Transverse colon (tissue), 4 donors: ENCODE measurements around the gene SKIL. TPM values are rescaled to one million over a fixed set of nuclear protein-coding genes. Genes with fewer than 3 reads are reported as not detected.
A peak's percentile ranks its signal among the peaks of the same experiment; 100 is the strongest.

Source experiments
- DNase-seq: peaks from one replicate; pipeline ENCODE4 v3.0.0-alpha.2; 2019
- H3K27ac ChIP-seq, 4 donors: fragments of 200-600 bp; sonication (generic); 2 replicates each; pipeline ENCODE4 v1.5.1; 2016 to 2018; ENCODE audit warnings: inconsistent platforms in 4 of 4
- H3K27me3 ChIP-seq: fragments of 200-600 bp; sonication (generic); 2 replicates; pipeline ENCODE4 v1.5.1; 2017; ENCODE audit warnings: inconsistent platforms
- H3K36me3 ChIP-seq, 4 donors: fragments of 200-600 bp; sonication (generic); 2 replicates each; pipeline ENCODE4 v1.5.1; 2017 to 2019; ENCODE audit warnings: inconsistent platforms in 4 of 4
- H3K4me1 ChIP-seq, 4 donors: fragments of 200-600 bp; sonication (generic); 2 replicates each; pipeline ENCODE4 v1.5.1; 2017 to 2020; ENCODE audit warnings: inconsistent platforms in 4 of 4
- H3K4me3 ChIP-seq, 4 donors: fragments of 200-600 bp; sonication (generic); 1 replicate in 1 of 4; 2 replicates in 3 of 4; pipeline versions ENCODE4 v1.5.1 to v1.6.1; 2017 to 2019; ENCODE audit warnings: inconsistent platforms in 4 of 4
- H3K9me3 ChIP-seq, 2 donors: fragments of 200-600 bp; sonication (generic); 2 replicates each; pipeline ENCODE4 v1.5.1; 2017 to 2019; ENCODE audit warnings: inconsistent platforms in 2 of 2
- EP300 ChIP-seq: sonication (generic); formaldehyde crosslinking; IDR thresholded peaks from one replicate; pipeline ENCODE4 v1.6.1; 2017; ENCODE audit warnings: antibody characterized with exemption, low read depth
- POLR2A ChIP-seq: fragments of 450-650 bp; IDR thresholded peaks from one replicate; pipeline ENCODE4 v1.6.1; 2016; ENCODE audit warnings: antibody characterized with exemption, mild to moderate bottlenecking, moderate library complexity
- POLR2AphosphoS5 ChIP-seq, 3 donors: sonication (generic); formaldehyde crosslinking; IDR thresholded peaks; one replicate each; pipeline ENCODE4 v1.6.1; 2016; ENCODE audit warnings: antibody characterized with exemption in 3 of 3
- WGBS, 2 donors: methylation state at CpG; one replicate each; pipeline ENCODE4 v1.1.5; 2018; ENCODE audit warnings: low coverage in 1 of 2; 5-methylcytosine and 5-hydroxymethylcytosine counted together
- in situ Hi-C, 4 donors: fragments of 200-750 bp; cut with MboI; loops; one replicate each; pipeline versions ENCODE4 v1.15.0 to v1.15.1; 2017; ENCODE audit warnings: low sequenced_read_pairs in 3 of 4, low pct_ligation_motif_present in 1 of 4, low pct_unique_long_range_greater_than_20kb in 1 of 4
- intact Hi-C: fragments of 100-400 bp; cut with DNase I; formaldehyde crosslinking; loops from one replicate; pipeline ENCODE4 v1.15.1; 2023; ENCODE audit warnings: low total_unique reads
- total RNA-seq, 4 donors: library from RNA; depleted of rRNA; stranded (reverse); fragments of >200 nt; gene quantifications; one replicate each; pipeline ENCODE4 v1.1.0, GENCODE V29; 2016
- TF ChIP-seq, protein P1 (sequence below), 5 experiments: fragments of 200-600 bp in 3 of 5; fragments of 450-650 bp in 2 of 5; sonication (generic) in 3 of 5; IDR thresholded peaks; 1 replicate in 2 of 5; 2 replicates in 3 of 5; pipeline ENCODE4 v1.5.1; 2016 to 2017; ENCODE audit warnings: antibody characterized with exemption in 5 of 5, inconsistent platforms in 3 of 5, mild to moderate bottlenecking in 2 of 5, moderate library complexity in 1 of 5

Gene SKIL
- total RNA-seq = 10 to 100 TPM; 27.0 to 78.4 (median 43.1) TPM

GRCh38 chr3:170357176-170358041, at the start of gene SKIL:
SKIL (plus strand) TSS chr3:170357715; CDS start chr3:170360332, 2,617 bp downstream.
- Histone ChIP-seq H3K9me3 (no peaks in the 10 kb centered on the region), H3K27ac (peak within 1 kb of the TSS; percentile 99 to 100 (median 99)), H3K4me3 (peak within 1 kb of the TSS; percentile 88 to 97 (median 88)), H3K4me1 (peaks cover 0 to 45% (median 13%) of the 10 kb centered on the region in 4 donors), H3K27me3 (no peaks in the 10 kb centered on the region), H3K36me3 (no peaks in the 10 kb centered on the region)
- TF ChIP-seq EP300 = no peak
- TF ChIP-seq, protein P1, sequence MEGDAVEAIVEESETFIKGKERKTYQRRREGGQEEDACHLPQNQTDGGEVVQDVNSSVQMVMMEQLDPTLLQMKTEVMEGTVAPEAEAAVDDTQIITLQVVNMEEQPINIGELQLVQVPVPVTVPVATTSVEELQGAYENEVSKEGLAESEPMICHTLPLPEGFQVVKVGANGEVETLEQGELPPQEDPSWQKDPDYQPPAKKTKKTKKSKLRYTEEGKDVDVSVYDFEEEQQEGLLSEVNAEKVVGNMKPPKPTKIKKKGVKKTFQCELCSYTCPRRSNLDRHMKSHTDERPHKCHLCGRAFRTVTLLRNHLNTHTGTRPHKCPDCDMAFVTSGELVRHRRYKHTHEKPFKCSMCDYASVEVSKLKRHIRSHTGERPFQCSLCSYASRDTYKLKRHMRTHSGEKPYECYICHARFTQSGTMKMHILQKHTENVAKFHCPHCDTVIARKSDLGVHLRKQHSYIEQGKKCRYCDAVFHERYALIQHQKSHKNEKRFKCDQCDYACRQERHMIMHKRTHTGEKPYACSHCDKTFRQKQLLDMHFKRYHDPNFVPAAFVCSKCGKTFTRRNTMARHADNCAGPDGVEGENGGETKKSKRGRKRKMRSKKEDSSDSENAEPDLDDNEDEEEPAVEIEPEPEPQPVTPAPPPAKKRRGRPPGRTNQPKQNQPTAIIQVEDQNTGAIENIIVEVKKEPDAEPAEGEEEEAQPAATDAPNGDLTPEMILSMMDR (IDR thresholded peaks at IDR 0.05) = peak in 1 of 5 experiments; percentile 11
- peak; percentile 86 to 96 (median 95) for TF ChIP-seq POLR2AphosphoS5 (IDR thresholded peaks at IDR 0.05)
- TF ChIP-seq POLR2A = peak; percentile 72
- peak; percentile 98 for DNase-seq
- in situ Hi-C loops = no loop called here
- intact Hi-C loops = no loop called here
- 1% methylated on average over 25 of the region's 124 CpGs; no CpG with 5 or more reads in 1 of the 2 donors for WGBS, 2 donors

DNA sequence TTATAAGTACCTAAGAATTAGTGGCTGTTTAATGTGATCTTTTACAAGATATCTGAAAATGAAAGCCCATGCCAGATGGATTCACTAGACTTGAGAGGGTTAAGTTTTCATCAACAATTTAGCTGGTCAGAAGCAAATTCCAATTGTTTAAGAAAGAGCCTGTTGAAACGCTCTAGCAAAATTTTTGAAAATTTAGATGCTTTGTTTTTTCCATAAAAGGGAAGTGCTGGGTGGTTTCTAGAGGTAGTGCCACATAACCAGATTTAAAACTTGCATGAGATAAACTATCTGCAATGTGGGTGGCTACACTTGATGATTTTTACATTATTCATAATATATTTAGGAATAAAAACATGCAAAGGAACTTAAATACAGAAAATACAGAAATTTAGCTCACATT, 48.5 kb upstream of the SKIL start:
- H3K27me3 ChIP-seq = no peaks in the 10 kb centered on the region
- DNase-seq = no peak
- H3K27ac ChIP-seq = no peak overlapping the region
- H3K4me1 ChIP-seq = peaks cover 0 to 4% (median 0%) of the 10 kb centered on the region in 4 donors
- no peaks in the 10 kb centered on the region for H3K36me3 ChIP-seq
- intact Hi-C loops (no loop called here), in situ Hi-C loops (loop anchor here (25.0 kb wide), 4 partner anchors 103 to 528 kb away; partner anchors contain the start of gene CLDN11 (in 2 of the 4))
- 60 to 72% methylated on average over 1 of the region's 1 CpG for WGBS, 2 donors
- no peak overlapping the region for H3K4me3 ChIP-seq
- H3K9me3 ChIP-seq = no peaks in the 10 kb centered on the region
- TF ChIP-seq EP300 (no peak), POLR2AphosphoS5 (IDR thresholded peaks at IDR 0.05) (no peak), POLR2A (no peak)
- TF ChIP-seq, protein P1 (IDR thresholded peaks at IDR 0.05) = no peak

GRCh38 chr3:170317954-170318353, 39.6 kb upstream of the SKIL start:
- no peaks in the 10 kb centered on the region for H3K36me3 ChIP-seq
- TF ChIP-seq, protein P1 (IDR thresholded peaks at IDR 0.05) = no peak
- no peak for TF ChIP-seq EP300
- TF ChIP-seq POLR2AphosphoS5 (IDR thresholded peaks at IDR 0.05) = no peak
- no peak for TF ChIP-seq POLR2A
- intact Hi-C loops = no loop called here
- H3K27ac ChIP-seq = no peak overlapping the region
- H3K4me1 ChIP-seq = no peaks in the 10 kb centered on the region
- WGBS, 2 donors = 70 to 76% methylated on average over 3 of the region's 3 CpGs
- H3K4me3 ChIP-seq = no peak overlapping the region
- H3K9me3 ChIP-seq = no peaks in the 10 kb centered on the region
- H3K27me3 ChIP-seq = no peaks in the 10 kb centered on the region
- in situ Hi-C loops = loop anchor here (10.0 to 25.0 kb wide), 5 partner anchors 87 to 519 kb away; partner anchors contain the start of gene CLDN11 (in 2 of the 4)
- no peak for DNase-seq

DNA sequence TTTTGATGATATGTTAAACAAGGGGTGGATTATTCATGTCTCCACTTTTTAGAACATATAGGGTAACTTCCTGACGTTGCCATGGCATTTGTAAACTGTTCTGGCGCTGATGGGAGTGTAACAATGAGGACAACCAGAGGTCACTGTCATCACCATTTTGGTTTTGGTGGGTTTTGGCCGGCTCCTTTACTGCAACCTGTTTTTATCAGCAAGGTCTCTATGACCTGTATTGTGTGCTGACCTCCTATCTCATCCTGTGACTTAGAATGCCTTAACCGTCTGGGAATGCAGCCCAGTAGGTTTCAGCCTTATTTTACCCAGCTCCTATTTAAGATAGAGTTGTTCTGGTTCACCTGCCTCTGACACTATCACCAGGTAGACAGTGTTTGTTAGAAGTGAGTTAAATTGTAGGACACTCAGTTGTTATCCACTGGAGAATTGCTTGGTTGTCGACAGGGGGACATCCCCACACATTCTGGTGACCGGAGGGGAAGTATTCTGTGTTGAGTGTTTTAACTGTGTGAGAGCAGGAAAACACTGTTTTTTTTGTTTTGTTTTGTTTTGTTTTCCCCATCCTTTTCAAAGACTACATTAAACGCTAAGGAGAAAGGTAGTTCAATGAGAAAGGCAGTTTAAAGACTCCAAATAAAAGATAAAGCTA, 36.9 kb upstream of the SKIL start:
- no peak overlapping the region for H3K4me3 ChIP-seq
- H3K27me3 ChIP-seq = no peaks in the 10 kb centered on the region
- no peak overlapping the region for H3K27ac ChIP-seq
- 79 to 83% methylated on average over 7 of the region's 7 CpGs for WGBS, 2 donors
- intact Hi-C loops (no loop called here), in situ Hi-C loops (loop anchor here (25.0 kb wide), 4 partner anchors 92 to 517 kb away; partner anchors contain the start of gene CLDN11 (in 2 of the 4))
- TF ChIP-seq EP300 (no peak), POLR2A (no peak), POLR2AphosphoS5 (IDR thresholded peaks at IDR 0.05) (no peak)
- TF ChIP-seq, protein P1 (IDR thresholded peaks at IDR 0.05) = no peak
- no peaks in the 10 kb centered on the region for H3K9me3 ChIP-seq
- no peaks in the 10 kb centered on the region for H3K36me3 ChIP-seq
- no peak for DNase-seq
- H3K4me1 ChIP-seq = no peaks in the 10 kb centered on the region
